GM13977 (cell line): ENCODE results near the gene ERICH4.

ENCODE experiments used
- DNase-seq: peaks from one replicate; pipeline ENCODE4 v3.0.0; 2012; ENCODE audit warnings: low spot score
- CTCF ChIP-seq: IDR thresholded peaks from 2 replicates; pipeline ENCODE4 v1.5.1; 2012; ENCODE audit warnings: mild to moderate bottlenecking, control low read depth; ENCODE audit not compliant: insufficient read depth; ENCODE audit errors: extremely low read depth, missing control alignments
- in situ Hi-C: fragments of 300-500 bp; cut with MboI; formaldehyde crosslinking; loops from one replicate; pipeline ENCODE4 v1.12.0; 2022; ENCODE audit warnings: low sequenced_read_pairs, low pct_unique_long_range_greater_than_20kb, mixed read lengths, inconsistent platforms; ENCODE audit not compliant: unreplicated experiment

The ERICH4 gene

GRCh38 chr19:41492843-41493242 is 49.9 kb downstream of the ERICH4 start:
- no peak for TF ChIP-seq CTCF
- no peak for DNase-seq
- in situ Hi-C loops, result no loop called here
